GM18499 (cell line): ENCODE measurements around the gene DUSP23.

Source experiments
- ATAC-seq: cut with Tn5 transposase; IDR thresholded peaks from one replicate; pipeline ENCODE4 v1.9.1; 2021; ENCODE audit warnings: moderate number of reproducible peaks; ENCODE audit not compliant: insufficient read depth, unreplicated experiment

Gene DUSP23

GRCh38 chr1:159780583-159781582 lies at the start of gene DUSP23:
Gene DUSP23, plus strand, starts transcription at chr1:159780962. Its CDS starts 139 bp downstream, at chr1:159781101.
- peak; percentile 87 for ATAC-seq

GRCh38 chr1:159737238-159737916 lies 43.4 kb upstream of the DUSP23 start:
- ATAC-seq = no peak

DNA sequence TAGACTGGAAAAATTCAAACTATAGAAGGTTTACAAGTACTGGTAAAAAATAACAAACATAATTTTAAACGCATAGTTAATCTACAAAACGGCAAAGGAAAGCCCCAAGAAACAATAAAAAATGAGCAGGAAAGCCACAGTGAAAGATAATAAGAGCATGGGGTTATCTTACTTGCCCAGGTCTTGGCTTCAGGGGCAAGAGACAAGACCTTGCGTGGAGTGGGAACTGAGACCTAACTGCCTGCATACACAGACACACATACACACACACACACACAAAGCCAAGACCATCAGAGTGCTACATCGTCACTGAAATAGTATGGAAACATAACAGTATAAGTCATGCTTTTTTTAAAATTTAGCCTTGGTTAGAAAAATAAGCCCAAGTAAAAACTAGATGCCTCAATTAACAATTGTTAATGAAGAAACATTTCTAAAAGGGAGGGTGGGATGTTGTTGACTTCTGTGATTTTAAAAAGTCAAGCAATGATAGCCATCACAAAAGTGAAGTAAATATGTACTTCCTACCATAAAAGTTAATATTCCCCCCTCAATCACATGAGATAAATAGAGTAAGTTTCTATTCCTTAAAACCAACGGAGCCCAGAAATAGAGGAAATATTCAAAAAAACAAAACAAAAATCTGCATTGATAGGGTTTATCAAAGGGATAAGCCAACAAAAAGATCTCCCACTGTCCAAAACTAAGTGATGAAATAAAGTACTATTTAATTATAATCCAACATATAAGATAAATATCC lies 36.9 kb upstream of the DUSP23 start:
- no peak for ATAC-seq

GRCh38 chr1:159746666-159747065 lies 34.1 kb upstream of the DUSP23 start:
- ATAC-seq = no peak

DNA sequence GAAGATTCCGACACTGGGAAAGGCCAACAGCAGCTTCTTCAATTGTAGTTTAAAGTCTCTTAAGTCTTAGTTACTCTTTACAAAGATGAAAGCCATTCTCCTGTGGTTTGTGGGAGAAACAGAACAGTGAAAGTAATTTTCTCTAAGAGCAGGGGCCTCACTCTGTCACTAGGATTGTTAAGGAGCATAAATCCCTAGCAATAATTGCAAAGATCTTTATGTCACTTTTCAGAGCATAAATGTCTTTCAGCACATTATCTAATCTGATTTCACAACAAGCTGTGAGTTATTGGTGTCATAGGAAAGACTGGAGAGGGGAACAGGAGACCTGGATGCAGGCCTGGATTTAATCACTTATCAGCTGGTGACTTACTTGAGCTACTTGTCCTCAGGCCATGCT lies 32.4 kb upstream of the DUSP23 start:
- ATAC-seq = no peak

GRCh38 chr1:159749630-159750029 lies 31.1 kb upstream of the DUSP23 start:
- ATAC-seq = no peak

DNA sequence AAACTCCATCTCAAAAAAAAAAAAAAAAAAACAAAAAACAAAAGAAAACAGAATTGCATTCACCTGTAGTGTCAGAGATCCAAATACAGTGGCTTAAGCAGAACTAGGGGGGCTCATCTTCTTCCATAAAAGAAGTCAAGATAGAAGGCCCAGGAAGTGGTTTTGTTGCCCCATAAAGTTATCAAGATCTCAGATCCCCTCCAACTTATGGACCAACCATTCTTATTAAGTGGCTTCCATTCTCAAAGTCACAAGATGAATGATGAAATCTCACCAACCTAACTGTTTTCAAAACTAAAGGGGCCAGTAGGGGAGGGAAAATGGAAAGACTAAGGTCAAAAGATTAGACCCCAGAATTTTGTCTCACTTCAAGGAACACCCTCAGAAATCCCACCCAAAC lies 30.1 kb upstream of the DUSP23 start:
- ATAC-seq = no peak

- ATAC-seq = no peak
Measured at GRCh38 chr1:159751031-159751430, 29.7 kb upstream of the DUSP23 start.

DNA sequence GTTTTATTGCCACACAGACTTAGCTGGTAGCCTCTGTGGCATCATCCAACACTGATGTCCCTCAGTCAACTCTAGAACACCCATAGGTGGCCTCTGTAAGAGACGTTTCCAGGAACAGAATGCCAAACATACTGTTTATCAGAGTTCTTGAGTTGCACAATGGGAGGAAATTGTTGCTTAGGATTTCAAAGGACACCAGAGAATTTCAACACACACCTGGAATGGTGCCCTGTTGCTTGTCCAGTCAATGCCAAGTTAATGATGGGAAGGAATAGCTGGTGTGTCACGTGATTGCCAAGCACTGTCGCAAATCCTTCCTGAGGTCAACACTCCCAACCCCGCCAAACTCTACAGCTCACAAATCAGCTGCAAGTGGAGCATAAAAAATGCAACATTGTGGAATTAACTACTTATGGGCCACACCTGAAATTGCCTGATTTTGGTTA lies 28.6 kb upstream of the DUSP23 start:
- no peak for ATAC-seq

DNA sequence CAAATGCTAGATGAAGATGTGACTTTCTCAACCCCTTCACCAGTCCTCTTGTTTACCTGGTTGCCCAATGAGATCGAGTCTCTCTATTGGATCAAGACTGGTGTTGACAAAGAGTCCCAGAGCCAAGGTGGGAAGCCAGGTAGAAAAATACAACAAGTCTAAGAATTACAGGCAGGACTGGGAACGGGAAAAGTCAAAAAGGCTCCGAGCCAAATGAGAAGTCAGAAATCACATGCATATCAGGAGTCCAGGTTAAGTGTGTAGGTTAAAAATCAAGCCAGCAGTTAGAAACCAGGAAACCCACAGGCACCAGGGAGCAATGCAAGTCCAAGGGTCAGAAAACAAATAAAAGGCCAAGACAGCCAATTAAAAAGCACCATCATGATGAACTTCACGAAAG lies 27.4 kb upstream of the DUSP23 start:
- no peak for ATAC-seq

GRCh38 chr1:159755451-159756007 lies 25.2 kb upstream of the DUSP23 start:
- ATAC-seq = no peak

GRCh38 chr1:159756397-159756796 lies 24.4 kb upstream of the DUSP23 start:
- no peak for ATAC-seq

- no peak for ATAC-seq
Measured at GRCh38 chr1:159763686-159764085, 17.1 kb upstream of the DUSP23 start.

- ATAC-seq = no peak
Measured at GRCh38 chr1:159765806-159766205, 15.0 kb upstream of the DUSP23 start.

- no peak for ATAC-seq
Measured at GRCh38 chr1:159771127-159771895, 9.5 kb upstream of the DUSP23 start.

DNA sequence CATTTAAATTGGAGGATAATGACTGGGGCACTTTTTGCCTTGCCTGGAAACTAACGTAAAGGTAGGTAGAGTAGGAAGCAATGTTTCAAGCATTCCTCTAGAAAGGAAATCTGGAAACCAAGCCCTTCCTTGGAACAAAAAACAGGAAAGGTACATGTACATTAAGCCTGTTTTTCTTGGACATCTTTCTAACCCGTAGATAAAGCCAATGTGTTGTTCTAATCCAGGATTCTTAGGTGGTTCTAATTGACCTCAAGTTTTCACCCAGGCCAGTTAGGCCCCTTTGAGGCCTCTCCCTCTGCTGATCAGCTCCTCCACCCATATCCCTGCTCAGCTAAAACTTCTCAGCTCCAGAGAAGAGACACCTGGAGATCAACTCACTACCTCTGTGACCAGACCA lies 6.3 kb upstream of the DUSP23 start:
- ATAC-seq = no peak

DNA sequence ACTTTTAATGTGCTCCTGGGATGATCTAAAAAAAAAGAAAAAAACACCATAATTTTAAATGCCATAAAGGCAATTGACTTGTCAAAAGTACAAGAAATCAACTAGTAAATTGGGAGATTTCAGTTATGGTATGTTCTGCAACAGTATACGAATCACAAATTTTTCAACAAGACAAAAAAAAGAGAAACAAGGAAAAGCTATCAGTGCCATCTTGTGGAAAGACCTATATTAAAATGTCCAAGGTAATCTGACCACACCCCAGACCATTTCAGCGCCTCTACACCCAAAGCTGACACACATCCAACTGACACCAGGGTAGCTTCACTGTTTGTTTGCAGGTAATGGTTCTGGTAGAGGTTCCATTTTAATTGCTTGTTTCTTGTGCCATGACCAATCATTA lies 5.0 kb upstream of the DUSP23 start:
- no peak for ATAC-seq

DNA sequence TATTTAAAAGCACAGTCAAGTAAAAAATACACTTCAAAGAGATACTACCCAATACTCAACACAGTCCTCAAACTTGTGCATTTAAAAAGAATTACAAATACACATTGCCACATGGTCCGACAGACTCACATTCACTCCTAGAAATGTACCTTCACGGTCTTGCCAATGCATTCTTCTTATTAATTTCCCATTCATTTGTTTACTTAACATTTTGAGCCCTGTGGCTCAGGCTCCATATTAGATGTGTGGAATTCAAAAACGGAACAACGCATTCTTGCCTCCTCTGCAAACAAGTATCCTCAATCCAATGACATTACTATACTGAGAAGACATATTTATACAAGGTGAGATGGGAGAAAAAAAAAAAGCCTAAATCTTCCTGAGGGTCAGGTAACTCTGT lies 2.5 kb upstream of the DUSP23 start:
- ATAC-seq = no peak

DNA sequence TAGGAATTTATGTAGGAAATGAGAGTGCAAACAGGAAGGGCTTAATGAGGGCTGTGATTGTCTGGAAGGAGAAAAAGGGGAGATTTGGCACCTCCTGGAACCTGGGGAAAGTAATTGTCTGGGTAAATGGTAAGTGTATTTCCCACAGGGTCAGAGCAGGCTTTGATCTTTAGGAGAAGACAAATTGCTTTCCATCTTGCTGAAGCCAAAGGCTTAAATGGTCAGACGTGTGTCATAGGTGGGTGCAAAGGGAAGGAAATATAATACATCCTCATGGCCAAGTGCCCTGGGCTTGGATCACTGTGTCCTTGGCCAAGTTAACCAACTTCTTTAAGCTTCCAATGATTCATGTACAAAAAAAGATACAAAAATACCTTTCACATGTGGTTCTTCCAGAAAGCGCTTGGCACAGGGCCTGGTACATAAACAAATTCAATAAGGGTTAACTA lies 1.3 kb upstream of the DUSP23 start:
- ATAC-seq = no peak

DNA sequence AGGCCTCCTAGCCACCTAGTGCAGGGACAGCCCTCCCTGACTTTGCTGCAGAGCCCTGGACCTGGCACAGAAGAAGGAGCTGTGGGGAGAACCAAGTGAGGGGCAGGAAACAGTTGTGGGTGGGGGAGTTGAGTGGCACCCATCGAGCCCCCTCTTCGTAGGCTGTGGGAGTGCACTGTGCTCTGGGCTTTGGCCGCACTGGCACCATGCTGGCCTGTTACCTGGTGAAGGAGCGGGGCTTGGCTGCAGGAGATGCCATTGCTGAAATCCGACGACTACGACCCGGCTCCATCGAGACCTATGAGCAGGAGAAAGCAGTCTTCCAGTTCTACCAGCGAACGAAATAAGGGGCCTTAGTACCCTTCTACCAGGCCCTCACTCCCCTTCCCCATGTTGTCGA lies 1.2 kb downstream of the DUSP23 start:
- no peak for ATAC-seq
